CD4-positive, alpha-beta T cell treated with Interleukin-6 at 100 ng/mL for 8 hours (primary cell): ENCODE data around the gene DMD.

Source experiments
- DNase-seq: peaks from one replicate; pipeline ENCODE4 v3.0.0-alpha.2; 2020; ENCODE audit warnings: mixed read lengths, low spot score

Gene DMD

DNA sequence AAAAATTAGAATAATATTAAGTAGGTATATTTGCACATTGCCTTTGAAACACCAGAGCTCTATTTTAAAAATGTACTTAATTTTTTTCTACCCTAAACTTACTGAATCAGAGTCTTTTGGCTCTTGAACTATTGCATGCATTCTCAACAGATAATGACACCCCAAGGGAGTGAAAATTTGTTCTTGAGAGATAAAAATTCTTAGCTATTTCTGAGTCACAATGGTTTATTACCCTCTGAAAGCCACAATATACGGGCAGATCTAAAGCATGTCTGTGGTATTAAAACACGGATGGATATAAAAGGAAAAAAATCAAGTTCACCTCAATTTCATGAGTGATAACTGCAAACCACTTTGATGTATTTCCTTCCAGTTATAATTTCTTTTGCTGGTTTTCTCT is 1503.2 kb downstream of the DMD start:
- DNase-seq = no peak

DNA sequence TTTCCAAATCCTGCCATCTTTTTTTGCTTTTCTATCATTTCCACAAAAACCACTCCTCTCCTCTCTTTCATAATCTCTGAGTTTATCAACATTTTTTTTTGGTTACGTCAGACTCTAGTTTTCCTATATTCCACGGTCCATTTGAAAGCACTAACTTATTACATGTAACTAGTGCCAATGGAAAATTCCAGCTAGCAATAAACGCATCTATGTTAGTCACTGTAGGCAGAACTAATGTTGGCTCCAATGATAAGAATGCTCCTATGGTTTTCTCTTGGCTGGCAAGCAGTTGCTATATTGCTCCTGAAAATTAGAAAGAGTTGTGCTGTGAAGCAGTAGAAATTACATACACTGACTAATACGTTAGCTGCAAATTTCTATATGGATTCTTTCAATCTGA is 1504.9 kb downstream of the DMD start:
- DNase-seq = no peak

DNA sequence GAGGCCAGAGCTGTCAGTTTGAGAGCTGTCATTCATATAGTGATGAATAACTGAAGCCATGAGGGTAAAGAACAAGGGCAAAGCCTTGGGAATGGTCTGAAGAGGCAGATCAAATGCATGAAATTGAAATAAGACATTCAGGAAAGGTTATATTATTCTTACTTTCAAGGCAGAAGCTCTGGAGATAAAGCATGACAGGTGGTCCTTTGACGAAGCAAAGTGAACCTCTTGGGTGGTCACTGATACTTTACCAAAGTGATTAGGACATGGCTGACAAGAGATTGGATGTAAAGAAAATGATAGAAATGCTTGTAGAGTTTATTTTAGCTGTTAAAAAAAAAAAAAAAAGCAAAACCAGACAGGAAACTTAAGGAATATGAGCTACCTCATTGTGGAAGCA is 1505.5 kb downstream of the DMD start:
- no peak for DNase-seq

- DNase-seq = no peak
Measured at GRCh38 chrX:31704938-31705337, 1506.4 kb downstream of the DMD start.

DNA sequence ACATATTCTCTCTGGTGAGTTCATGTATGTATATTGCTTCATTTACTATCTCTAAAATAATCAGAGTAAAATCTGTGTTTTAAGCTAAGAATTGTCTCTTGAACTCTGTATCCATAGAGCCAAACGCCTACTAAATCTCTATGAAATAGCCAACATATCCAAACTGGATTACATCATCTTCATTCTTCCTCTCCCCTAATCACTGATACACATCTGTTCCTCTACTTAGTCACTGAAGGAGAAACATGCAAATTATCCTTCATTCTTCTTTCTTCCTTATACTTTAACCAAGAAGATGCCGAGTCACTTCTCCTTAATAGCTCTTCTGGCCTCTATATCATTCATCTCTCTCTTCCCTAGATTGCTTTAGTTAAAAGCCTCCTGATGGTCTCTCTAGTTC is 1509.1 kb downstream of the DMD start:
- DNase-seq = no peak

- no peak for DNase-seq
Measured at GRCh38 chrX:31697294-31697916, 1513.9 kb downstream of the DMD start.

- no peak for DNase-seq
Measured at GRCh38 chrX:31679861-31680260, 1531.5 kb downstream of the DMD start.

- DNase-seq = no peak
Measured at GRCh38 chrX:31670245-31670644, 1541.1 kb downstream of the DMD start.

DNA sequence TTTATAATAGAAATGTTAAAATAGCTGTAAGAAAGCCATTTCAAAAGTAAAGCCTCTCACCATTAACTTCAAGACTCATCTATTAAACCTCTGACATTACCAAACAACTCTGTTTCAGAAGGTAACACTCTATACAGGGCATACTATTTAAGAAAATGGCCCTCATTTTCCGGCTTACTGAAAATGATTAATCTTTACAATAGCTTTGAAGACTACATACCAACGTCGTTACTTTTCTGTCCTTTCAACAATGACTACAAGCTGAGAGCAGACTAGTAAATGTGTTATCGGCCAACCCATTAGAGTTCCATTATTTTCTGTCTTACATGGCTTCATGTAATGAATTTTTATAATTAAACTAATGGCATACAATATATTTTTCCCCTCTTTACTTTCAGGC is 1545.9 kb downstream of the DMD start:
- DNase-seq = no peak

DNA sequence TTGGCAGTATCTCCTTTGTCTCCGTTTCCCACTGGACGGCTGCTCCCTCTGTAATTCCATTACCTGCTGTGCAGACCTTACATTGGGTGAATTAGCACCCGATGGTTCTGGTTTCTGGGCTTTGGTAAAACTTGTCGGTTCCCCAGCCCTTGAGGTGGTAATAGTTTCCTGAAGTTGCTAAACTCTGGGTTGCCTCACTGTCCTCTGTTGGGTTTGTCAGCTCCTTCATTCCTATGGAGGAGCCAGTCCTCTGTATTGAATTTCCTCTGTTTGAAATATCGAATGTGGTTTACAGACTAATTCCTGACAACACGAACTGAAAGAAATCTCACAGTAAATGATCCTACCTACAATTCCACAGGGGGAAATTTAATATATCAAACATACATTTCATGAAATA is 1548.2 kb downstream of the DMD start:
- no peak for DNase-seq

- DNase-seq = no peak
Measured at GRCh38 chrX:31661280-31661810, 1550.0 kb downstream of the DMD start.

DNA sequence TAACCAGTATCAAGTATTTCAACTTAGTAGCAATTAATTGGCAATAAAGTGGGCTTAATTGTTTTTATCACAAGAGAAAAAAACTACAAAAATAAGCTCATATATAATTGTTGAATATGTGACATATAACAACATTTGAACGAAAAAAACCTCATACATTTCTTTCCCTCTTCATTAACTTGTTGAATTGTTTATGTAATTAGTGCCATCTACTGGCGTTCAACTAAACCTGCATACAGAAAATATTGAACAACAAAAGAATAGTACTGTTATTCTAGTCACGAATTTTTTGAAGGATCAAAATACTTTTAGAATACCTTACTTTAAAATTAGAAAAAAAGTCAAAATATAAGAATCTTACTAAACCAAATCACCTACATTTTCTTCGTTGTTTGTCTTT is 1553.0 kb downstream of the DMD start:
- no peak for DNase-seq

- DNase-seq = no peak
Measured at GRCh38 chrX:31656013-31656412, 1555.3 kb downstream of the DMD start.

GRCh38 chrX:31653422-31653821 is 1557.9 kb downstream of the DMD start:
- DNase-seq = no peak

- no peak for DNase-seq
Measured at GRCh38 chrX:31652650-31653049, 1558.7 kb downstream of the DMD start.

- DNase-seq = no peak
Measured at GRCh38 chrX:31649201-31649600, 1562.1 kb downstream of the DMD start.

DNA sequence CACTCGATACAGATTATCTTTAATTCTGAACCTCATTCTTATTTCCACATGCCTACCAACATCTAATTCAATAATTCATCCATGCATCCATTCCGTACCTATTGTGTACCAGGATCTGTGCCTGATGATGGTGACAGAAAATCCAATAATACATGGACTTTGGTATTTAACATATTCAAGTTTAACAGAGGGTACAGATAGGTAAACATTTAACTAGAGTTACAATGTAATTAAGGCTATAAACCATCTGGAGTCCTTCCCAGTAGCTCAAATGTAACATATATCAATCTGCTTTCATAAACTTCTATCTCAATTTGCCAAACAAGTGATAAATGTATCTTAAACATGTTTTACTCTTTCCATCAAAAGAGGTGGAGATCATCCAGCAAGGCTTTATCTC is 1578.0 kb downstream of the DMD start:
- no peak for DNase-seq

GRCh38 chrX:31629195-31629594 is 1582.2 kb downstream of the DMD start:
- no peak for DNase-seq

- DNase-seq = no peak
Measured at GRCh38 chrX:31609130-31609529, 1602.2 kb downstream of the DMD start.

DNA sequence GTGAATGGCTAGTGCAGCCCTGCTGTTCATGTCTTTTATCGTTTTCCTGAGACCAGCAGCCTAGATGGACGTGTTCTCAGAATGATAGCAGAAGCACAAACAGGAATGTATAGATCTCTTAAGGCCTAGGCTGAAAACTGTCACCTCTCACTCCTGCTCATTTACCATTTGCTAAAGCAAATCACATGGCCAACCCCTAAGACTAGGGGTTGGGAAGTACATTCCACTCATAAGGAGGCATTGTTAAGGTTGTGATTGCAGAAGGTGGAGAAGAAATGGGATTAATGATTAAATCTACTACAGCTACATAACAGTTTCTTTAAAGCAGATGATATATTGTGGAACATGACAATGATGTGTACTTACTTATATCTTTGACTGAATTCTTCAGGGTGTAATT is 1602.7 kb downstream of the DMD start:
- no peak for DNase-seq

DNA sequence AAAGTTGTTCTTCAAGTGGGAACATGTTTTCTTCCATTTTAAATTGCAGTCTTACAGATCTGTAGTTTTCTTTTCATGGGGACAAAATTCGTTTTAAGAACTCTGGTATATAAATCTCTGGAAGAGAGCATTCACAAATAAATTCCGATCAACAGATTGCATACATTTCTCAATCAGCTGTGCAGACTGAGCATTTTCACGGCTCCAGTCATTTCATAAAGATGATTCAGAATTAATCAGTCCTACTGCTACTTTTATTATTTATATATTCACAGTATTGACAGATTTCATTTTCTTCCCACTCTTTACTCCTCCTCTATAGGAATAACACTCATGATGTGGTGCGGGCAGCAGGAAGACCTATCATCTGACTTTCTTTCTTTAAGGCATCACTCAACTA is 1604.6 kb downstream of the DMD start:
- DNase-seq = no peak

DNA sequence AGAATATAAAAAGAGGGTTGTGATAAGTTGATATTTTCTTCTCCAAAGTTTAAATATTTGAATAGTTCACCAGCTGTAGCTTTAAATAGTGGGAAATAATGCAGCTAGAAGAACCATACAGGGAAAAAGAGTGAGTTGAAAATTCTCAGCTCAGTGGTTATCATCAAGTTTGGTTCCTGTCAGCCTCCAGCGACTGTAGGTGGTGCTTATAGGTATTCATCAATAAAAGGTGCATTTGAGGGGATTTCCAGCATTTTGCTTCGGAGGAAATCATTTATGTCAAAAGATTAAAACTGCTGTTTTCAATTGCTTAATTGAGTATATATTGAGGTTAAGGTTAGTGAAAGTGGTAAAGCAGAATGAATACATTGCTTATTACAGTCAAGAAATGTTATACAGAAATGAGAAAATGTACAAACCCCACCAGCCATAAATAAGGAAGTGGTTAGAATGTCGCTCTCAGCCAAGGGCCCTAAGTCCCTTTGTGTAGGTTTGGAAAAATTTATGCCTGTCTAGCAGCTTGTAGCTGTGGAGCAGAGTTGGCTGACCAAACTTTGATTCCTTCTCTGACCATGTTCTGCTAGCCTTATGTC is 1606.6 kb downstream of the DMD start:
- DNase-seq = no peak

DNA sequence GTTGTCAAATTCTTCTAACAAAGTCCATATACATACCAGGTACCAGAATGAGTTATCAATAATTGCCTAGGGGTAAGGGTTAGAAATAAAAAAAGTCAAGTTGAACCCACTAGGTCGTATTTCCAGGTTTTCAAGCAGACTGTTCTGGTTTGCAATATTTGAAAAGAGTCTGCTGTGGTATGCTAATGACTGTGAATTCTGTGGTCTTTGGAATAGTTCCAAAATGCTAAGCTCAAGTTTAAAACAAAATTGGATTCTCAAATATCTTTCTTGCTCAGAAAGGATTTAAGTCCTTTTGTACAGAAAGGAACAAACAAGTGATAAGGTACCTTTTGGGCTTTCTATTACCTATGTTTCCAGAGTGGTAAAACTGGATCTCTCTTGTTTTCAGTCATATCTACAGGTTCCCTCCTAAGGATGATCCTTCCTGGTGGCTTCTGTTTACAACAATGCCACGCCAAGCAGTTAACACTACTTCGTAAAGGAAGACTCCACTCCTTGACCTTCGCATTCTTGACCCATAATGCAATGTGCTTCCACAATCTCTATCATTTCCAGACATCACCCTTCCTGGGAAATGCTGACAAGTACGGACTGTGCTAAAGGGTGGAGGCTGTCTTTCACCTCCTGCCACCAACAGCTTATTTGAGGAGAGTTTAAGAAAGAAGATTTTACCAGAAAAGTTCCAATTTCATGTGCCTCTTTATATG is 1607.8 kb downstream of the DMD start:
- no peak for DNase-seq

- no peak for DNase-seq
Measured at GRCh38 chrX:31600823-31601222, 1610.5 kb downstream of the DMD start.
